Nephron (organoid): ENCODE data around the gene CEACAM21.
A peak's percentile ranks its signal among the peaks of the same experiment; 100 is the strongest.

Source experiments
- H3K27ac Mint-ChIP-seq, 3 experiments: 2 replicates each; pipeline ENCODE4 v1.8.0; 2020; ENCODE audit warnings: mixed read lengths in 3 of 3, mild to moderate bottlenecking in 2 of 3, moderate library complexity in 1 of 3
- H3K27me3 Mint-ChIP-seq: 2 replicates; pipeline ENCODE4 v1.8.0; 2021; ENCODE audit warnings: low read depth, mild to moderate bottlenecking, moderate library complexity, mixed read lengths
- H3K36me3 Mint-ChIP-seq: 2 replicates; pipeline ENCODE4 v1.8.0; 2020; ENCODE audit warnings: low read depth, mixed read lengths
- H3K4me1 Mint-ChIP-seq: 2 replicates; pipeline ENCODE4 v1.8.0; 2020; ENCODE audit warnings: mixed read lengths
- H3K4me3 Mint-ChIP-seq, 3 experiments: 2 replicates each; pipeline ENCODE4 v1.8.0; 2020; ENCODE audit warnings: mild to moderate bottlenecking in 3 of 3, mixed read lengths in 3 of 3, moderate library complexity in 2 of 3
- H3K9me3 Mint-ChIP-seq: 2 replicates; pipeline ENCODE4 v1.8.0; 2020; ENCODE audit warnings: mixed read lengths
- CTCF ChIP-seq, 3 experiments: fragments of 200-600 bp; sonication (generic); IDR thresholded peaks; one replicate each; pipeline ENCODE4 v1.5.0; 2021; ENCODE audit warnings: antibody characterized with exemption in 3 of 3; ENCODE audit not compliant: unreplicated experiment in 3 of 3

Gene CEACAM21

GRCh38 chr19:41588497-41589209 lies 12.7 kb downstream of the CEACAM21 start:
- no peak for TF ChIP-seq CTCF (IDR thresholded peaks at IDR 0.05; ENCODE audit: unreplicated experiment in 3 of 3)
- Mint-ChIP-seq H3K4me3 (no peak overlapping the region), H3K4me1 (no peaks in the 10 kb centered on the region), H3K27me3 (no peaks in the 10 kb centered on the region), H3K9me3 (peaks cover 19% of the 10 kb centered on the region), H3K27ac (no peak overlapping the region), H3K36me3 (no peaks in the 10 kb centered on the region)

GRCh38 chr19:41589371-41589770 lies 13.4 kb downstream of the CEACAM21 start:
- peaks cover 17% of the 10 kb centered on the region for H3K9me3 Mint-ChIP-seq
- H3K4me1 Mint-ChIP-seq = no peaks in the 10 kb centered on the region
- H3K36me3 Mint-ChIP-seq = no peaks in the 10 kb centered on the region
- H3K27me3 Mint-ChIP-seq = no peaks in the 10 kb centered on the region
- H3K4me3 Mint-ChIP-seq = no peak overlapping the region
- TF ChIP-seq CTCF (IDR thresholded peaks at IDR 0.05; ENCODE audit: unreplicated experiment in 3 of 3) = no peak
- no peak overlapping the region for H3K27ac Mint-ChIP-seq

- H3K4me1 Mint-ChIP-seq = no peaks in the 10 kb centered on the region
- no peak overlapping the region for H3K27ac Mint-ChIP-seq
- peaks cover 10% of the 10 kb centered on the region for H3K9me3 Mint-ChIP-seq
- TF ChIP-seq CTCF (IDR thresholded peaks at IDR 0.05; ENCODE audit: unreplicated experiment in 3 of 3) = no peak
- H3K4me3 Mint-ChIP-seq = no peak overlapping the region
- no peaks in the 10 kb centered on the region for H3K36me3 Mint-ChIP-seq
- H3K27me3 Mint-ChIP-seq = peaks cover 5% of the 10 kb centered on the region
Measured at GRCh38 chr19:41590936-41591335, 15.0 kb downstream of the CEACAM21 start.

GRCh38 chr19:41591951-41592562 lies 16.1 kb downstream of the CEACAM21 start:
- Mint-ChIP-seq H3K27me3 (peaks cover 5% of the 10 kb centered on the region), H3K4me3 (no peak overlapping the region), H3K9me3 (peaks cover 10% of the 10 kb centered on the region), H3K36me3 (no peaks in the 10 kb centered on the region), H3K4me1 (no peaks in the 10 kb centered on the region), H3K27ac (no peak overlapping the region)
- TF ChIP-seq CTCF (IDR thresholded peaks at IDR 0.05; ENCODE audit: unreplicated experiment in 3 of 3) = no peak

- H3K4me3 Mint-ChIP-seq = no peak overlapping the region
- H3K27me3 Mint-ChIP-seq = peaks cover 15% of the 10 kb centered on the region
- no peaks in the 10 kb centered on the region for H3K4me1 Mint-ChIP-seq
- H3K27ac Mint-ChIP-seq = no peak overlapping the region
- no peaks in the 10 kb centered on the region for H3K36me3 Mint-ChIP-seq
- H3K9me3 Mint-ChIP-seq = no peaks in the 10 kb centered on the region
- TF ChIP-seq CTCF (IDR thresholded peaks at IDR 0.05; ENCODE audit: unreplicated experiment in 3 of 3) = peak; percentile 29 to 59 (median 33)
Measured at GRCh38 chr19:41595258-41595889, 19.4 kb downstream of the CEACAM21 start.
